NB4 (cell line): ENCODE measurements around the gene CLK3.
"Not testable (repeated sequence)": the region's sequence is repeated elsewhere in the genome, so short reads cannot be mapped to it uniquely, and the experiment has no call there.

ENCODE experiments used
- DNase-seq: peaks from one replicate; pipeline ENCODE4 v3.0.0; 2010; ENCODE audit warnings: low read depth
- H3K4me3 ChIP-seq: one replicate; pipeline ENCODE4 v1.5.1; 2011; ENCODE audit warnings: mild to moderate bottlenecking, low read depth, low read length, moderate library complexity
- MAX ChIP-seq: IDR thresholded peaks from 2 replicates; pipeline ENCODE4 v1.6.1; 2011; ENCODE audit warnings: low read depth, low read length
- MYC ChIP-seq: IDR thresholded peaks from 2 replicates; pipeline ENCODE4 v1.6.1; 2011; ENCODE audit warnings: low read depth, low read length
- POLR2A ChIP-seq: IDR thresholded peaks from 2 replicates; pipeline ENCODE4 v1.6.1; 2011; ENCODE audit warnings: mild to moderate bottlenecking; ENCODE audit not compliant: insufficient read length; ENCODE audit errors: extremely low read depth
- TF ChIP-seq, protein P1 (sequence below): IDR thresholded peaks from one replicate; pipeline ENCODE4 v1.5.1; 2012; ENCODE audit warnings: low read depth, low read length

The CLK3 gene

DNA sequence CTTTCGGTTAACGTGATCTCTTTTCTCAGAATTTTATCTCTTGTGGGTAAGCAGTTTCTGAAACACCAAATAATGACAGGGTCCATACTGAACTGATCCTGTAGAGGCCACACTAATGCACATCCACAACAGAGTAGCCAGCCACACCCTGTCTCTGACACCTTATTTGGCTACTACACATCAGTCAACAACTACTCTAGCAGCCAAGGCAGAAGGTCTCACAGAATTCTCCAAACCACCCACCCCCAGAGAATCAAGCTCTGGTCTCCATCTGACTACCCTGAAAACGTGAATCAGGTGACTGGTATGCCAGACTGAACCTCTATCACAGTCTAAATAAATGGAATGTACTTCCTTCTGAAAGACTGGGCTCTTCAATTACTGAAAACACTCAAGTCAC, 42.2 kb downstream of the CLK3 start:
- no peak overlapping the region for H3K4me3 ChIP-seq
- TF ChIP-seq MAX, result no peak
- TF ChIP-seq POLR2A, result no peak
- TF ChIP-seq, protein P1, sequence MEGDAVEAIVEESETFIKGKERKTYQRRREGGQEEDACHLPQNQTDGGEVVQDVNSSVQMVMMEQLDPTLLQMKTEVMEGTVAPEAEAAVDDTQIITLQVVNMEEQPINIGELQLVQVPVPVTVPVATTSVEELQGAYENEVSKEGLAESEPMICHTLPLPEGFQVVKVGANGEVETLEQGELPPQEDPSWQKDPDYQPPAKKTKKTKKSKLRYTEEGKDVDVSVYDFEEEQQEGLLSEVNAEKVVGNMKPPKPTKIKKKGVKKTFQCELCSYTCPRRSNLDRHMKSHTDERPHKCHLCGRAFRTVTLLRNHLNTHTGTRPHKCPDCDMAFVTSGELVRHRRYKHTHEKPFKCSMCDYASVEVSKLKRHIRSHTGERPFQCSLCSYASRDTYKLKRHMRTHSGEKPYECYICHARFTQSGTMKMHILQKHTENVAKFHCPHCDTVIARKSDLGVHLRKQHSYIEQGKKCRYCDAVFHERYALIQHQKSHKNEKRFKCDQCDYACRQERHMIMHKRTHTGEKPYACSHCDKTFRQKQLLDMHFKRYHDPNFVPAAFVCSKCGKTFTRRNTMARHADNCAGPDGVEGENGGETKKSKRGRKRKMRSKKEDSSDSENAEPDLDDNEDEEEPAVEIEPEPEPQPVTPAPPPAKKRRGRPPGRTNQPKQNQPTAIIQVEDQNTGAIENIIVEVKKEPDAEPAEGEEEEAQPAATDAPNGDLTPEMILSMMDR, result no peak
- no peak for TF ChIP-seq MYC
- no peak for DNase-seq

DNA sequence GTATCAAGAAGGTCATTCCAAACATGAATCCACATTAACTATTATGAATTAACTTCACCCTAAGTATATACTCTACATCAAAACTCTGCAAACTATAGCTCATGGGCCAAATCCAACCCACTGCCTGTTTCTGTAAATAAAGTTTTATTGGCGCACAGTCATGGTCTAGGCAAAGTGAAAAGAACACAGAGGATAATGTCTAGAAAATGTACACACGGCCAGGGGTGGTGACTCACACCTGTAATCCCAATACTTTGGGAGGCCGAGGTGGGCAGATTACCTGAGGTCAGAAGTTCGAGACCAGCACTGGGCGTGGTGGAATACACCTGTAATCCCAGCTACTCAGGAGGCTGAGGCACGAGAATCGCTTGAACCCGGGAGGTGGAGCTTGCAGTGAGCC, 45.6 kb downstream of the CLK3 start:
- DNase-seq, H3K4me3 ChIP-seq: not testable (repeated sequence)

- TF ChIP-seq, protein P1, result no peak
- TF ChIP-seq MAX (no peak), MYC (no peak), POLR2A (no peak)
- H3K4me3 ChIP-seq, result no peak overlapping the region
- DNase-seq, result no peak
These were observed 46.6 kb downstream of the CLK3 start for GRCh38 chr15:74662064-74662860.

DNA sequence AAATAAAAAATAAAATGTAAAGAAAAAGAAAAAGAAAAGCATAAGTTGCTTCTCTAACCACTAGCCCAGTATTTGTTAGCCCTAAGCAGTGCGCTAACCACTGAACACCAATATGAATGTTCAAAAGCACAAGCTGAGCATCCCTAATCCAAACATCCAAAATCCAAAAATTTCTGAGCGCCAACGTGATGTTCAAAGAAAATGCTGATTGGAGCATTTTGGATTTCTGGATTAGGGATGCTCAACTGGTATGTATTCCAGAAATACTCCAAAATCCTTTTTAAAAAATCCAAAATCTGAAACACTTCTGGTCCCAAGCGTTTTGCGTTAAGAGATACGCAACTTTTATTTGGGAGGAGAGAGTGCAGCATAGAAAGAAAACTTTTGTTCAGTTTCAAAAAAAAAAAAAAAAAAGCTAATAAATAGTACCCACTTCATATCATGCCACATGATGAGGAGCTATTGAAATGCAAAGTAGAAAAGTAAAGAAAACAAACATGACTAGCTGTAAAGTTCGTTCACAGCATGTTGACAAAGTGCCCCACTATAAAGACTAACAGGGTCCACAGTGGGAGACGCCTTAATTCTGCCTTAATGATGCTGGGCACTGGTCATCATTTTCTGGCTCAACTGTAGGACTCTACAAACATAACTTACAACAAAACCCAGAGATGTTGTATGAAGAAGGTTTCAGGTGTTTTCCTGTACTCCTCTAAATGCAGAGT, 47.8 kb downstream of the CLK3 start:
- no peak for DNase-seq
- H3K4me3 ChIP-seq, result no peak overlapping the region
- TF ChIP-seq, protein P1, result no peak
- TF ChIP-seq MYC, result no peak

DNA sequence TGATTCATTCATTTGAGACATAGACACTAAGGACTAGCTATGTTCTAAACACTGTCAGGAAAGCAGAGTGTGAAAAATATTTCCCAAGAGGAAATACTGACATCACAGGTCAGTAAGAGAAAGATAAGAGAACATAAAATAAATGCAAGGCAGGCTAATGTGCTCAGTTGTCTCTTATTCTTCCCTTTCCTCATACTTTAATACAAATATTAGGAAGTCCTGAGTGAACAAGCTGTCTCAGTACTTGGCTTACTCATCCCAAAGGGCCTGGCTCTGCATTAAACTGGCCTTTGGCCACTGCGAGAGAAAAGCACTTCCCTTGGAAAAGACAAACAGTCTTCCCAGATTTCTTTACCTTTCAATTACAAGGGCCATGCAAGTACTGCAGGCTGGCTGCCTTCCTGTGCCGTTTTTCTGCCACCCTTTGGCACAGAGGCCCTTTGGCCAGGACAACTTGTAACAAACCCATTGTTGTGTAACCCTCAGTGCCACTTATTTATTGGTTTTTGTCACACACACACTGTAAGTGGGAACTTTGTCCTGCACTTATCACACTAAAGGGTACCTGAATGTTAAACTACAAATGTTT, 48.5 kb downstream of the CLK3 start:
- DNase-seq, result no peak
- TF ChIP-seq, protein P1, result no peak
- TF ChIP-seq POLR2A, result no peak
- no peak for TF ChIP-seq MYC
- TF ChIP-seq MAX, result no peak
- no peak overlapping the region for H3K4me3 ChIP-seq

GRCh38 chr15:74664670-74665069, 49.0 kb downstream of the CLK3 start:
- no peak overlapping the region for H3K4me3 ChIP-seq
- no peak for DNase-seq
- TF ChIP-seq MAX (no peak), MYC (no peak), POLR2A (no peak)
- TF ChIP-seq, protein P1, result no peak
